NT2/D1 (cell line): ENCODE data around the gene TMEM40.

ENCODE experiments used
- DNase-seq: peaks from one replicate; pipeline ENCODE4 v3.0.0-alpha.2; 2011; ENCODE audit warnings: low read depth, low spot score
- H3K27me3 ChIP-seq: 2 replicates; pipeline ENCODE4 v1.6.0; 2011; ENCODE audit warnings: mild to moderate bottlenecking; ENCODE audit not compliant: insufficient read length, insufficient read depth
- H3K36me3 ChIP-seq: 2 replicates; pipeline ENCODE4 v1.6.1; 2011; ENCODE audit warnings: mild to moderate bottlenecking, low read length, mixed read lengths; ENCODE audit not compliant: insufficient read depth, insufficient read length
- H3K4me1 ChIP-seq: 2 replicates; pipeline ENCODE4 v1.5.1; 2011; ENCODE audit not compliant: insufficient read depth, insufficient read length
- H3K4me3 ChIP-seq: 2 replicates; pipeline ENCODE4 v1.5.1; 2011; ENCODE audit warnings: low read depth; ENCODE audit not compliant: insufficient read length
- H3K9ac ChIP-seq: 2 replicates; pipeline ENCODE4 v1.6.0; 2011; ENCODE audit warnings: low read depth; ENCODE audit not compliant: insufficient read length
- H3K9me3 ChIP-seq: 2 replicates; pipeline ENCODE4 v1.5.1; 2011; ENCODE audit warnings: mild to moderate bottlenecking, low read length; ENCODE audit not compliant: insufficient read depth
- SUZ12 ChIP-seq: IDR thresholded peaks from 2 replicates; pipeline ENCODE4 v1.6.1; 2011; ENCODE audit not compliant: insufficient read length, insufficient read depth; ENCODE audit errors: extremely low read depth
- YY1 ChIP-seq: IDR thresholded peaks from 2 replicates; pipeline ENCODE4 v1.6.1; 2011; ENCODE audit not compliant: insufficient read length, insufficient read depth
- ZNF274 ChIP-seq: IDR thresholded peaks from 2 replicates; pipeline ENCODE4 v1.6.1; 2011; ENCODE audit warnings: mild to moderate bottlenecking, low read depth, low read length

TMEM40 gene

DNA sequence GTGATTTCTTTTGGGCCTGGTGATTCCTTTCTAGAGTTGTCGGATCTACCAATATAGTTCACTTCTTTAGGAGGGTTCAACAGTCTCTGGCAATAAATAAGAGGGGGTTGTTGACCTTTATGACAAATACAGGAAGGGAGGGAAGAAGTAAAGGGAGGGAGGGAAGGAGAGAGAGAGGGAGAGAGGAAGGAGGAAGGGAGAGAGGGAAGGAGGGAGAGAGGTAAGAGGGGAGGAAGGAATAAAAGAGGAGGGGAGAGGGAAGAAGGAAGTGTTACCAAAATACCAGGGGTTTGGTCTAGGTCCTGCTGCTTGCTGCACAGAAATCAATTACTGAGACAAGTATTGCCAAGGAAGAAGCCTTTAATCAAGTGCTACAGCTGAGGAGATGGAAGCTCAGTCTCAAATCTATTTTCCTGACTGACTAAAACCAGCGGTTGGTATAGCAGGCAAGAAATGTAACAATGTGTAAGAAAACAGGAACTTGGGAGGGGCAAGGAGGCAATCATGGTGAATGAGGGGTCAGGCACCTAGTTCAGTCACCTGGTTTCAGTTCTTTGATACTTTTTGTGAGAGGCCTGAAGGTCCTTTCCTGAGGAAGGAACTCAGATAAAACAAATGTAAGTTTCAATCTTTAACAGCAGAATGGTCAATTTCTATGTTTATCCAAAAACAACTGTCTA, 14.1 kb upstream of the TMEM40 start:
- no peaks in the 10 kb centered on the region for H3K4me1 ChIP-seq
- no peak overlapping the region for H3K4me3 ChIP-seq
- DNase-seq = no peak
- no peaks in the 10 kb centered on the region for H3K9me3 ChIP-seq
- TF ChIP-seq YY1 (no peak), SUZ12 (no peak), ZNF274 (no peak)
- H3K27me3 ChIP-seq = peaks cover 4% of the 10 kb centered on the region
- no peak overlapping the region for H3K9ac ChIP-seq
- H3K36me3 ChIP-seq = no peaks in the 10 kb centered on the region

DNA sequence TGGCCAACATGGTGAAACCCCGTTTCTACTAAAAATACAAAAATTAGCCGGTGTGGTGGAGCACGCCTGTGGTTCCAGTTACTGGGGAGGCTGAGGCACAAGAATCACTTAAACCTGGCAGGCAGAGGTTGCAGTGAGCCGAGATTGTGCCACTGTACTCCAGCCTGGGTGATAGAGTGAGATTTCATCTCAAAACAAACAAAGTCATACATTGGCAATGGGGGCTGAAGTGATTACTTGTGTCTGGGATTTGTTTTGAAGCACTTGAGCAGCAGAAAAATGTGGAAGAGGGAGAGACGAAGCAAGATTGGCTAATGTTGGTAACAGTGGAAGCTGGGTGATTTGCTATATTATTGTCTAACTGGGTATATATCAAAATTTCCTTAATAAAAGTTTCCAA, 13.4 kb upstream of the TMEM40 start:
- no peaks in the 10 kb centered on the region for H3K9me3 ChIP-seq
- no peaks in the 10 kb centered on the region for H3K36me3 ChIP-seq
- no peak overlapping the region for H3K9ac ChIP-seq
- no peak for TF ChIP-seq YY1
- TF ChIP-seq ZNF274 = no peak
- TF ChIP-seq SUZ12 = no peak
- DNase-seq = no peak
- H3K27me3 ChIP-seq = peaks cover 4% of the 10 kb centered on the region
- no peak overlapping the region for H3K4me3 ChIP-seq
- no peaks in the 10 kb centered on the region for H3K4me1 ChIP-seq

DNA sequence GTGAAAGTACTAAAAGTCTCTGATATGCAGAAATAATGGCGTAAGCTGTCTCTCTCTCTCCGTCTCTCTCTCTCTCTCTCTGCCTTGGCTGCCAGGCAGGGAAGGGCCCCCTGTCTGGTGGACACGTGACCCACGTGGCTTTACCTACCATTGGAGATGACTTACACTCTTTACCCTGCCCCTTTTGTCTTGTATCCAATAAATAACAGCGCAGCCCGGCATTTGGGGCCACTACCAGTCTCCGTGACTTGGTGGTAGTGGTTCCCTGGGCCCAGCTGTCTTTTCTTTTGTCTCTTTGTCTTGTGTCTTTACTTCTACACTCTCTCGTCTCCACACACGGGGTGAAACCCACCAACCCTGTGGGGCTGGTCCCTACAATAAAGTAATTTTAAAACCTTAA, 12.2 kb upstream of the TMEM40 start:
- TF ChIP-seq ZNF274 (no peak), SUZ12 (no peak), YY1 (no peak)
- Histone ChIP-seq H3K36me3 (no peaks in the 10 kb centered on the region), H3K27me3 (peaks cover 4% of the 10 kb centered on the region), H3K4me3 (no peak overlapping the region), H3K9ac (no peak overlapping the region), H3K4me1 (no peaks in the 10 kb centered on the region), H3K9me3 (no peaks in the 10 kb centered on the region)
- DNase-seq = no peak

DNA sequence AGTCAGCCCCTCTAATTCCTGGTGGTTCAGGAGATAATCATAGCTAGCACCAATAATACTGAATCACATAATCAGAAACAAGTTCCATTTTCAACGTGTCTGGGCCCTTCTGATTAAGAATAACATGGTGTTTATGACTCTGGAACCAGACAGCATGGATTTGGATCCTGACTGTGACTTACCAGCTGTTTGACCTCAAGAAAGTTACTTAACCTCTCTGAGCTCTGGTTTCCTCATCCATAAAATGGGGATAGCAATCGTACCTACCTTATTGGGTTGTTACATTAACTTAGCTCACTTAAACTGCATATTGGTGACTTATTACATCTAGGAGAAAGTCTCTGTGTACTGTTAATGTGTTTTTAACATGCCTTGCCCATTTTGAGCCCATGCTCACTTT, 10.7 kb upstream of the TMEM40 start:
- no peaks in the 10 kb centered on the region for H3K4me1 ChIP-seq
- H3K27me3 ChIP-seq = peaks cover 4% of the 10 kb centered on the region
- no peaks in the 10 kb centered on the region for H3K36me3 ChIP-seq
- no peaks in the 10 kb centered on the region for H3K9me3 ChIP-seq
- no peak for TF ChIP-seq SUZ12
- no peak for TF ChIP-seq YY1
- TF ChIP-seq ZNF274 = no peak
- H3K4me3 ChIP-seq = no peak overlapping the region
- no peak for DNase-seq
- H3K9ac ChIP-seq = no peak overlapping the region

DNA sequence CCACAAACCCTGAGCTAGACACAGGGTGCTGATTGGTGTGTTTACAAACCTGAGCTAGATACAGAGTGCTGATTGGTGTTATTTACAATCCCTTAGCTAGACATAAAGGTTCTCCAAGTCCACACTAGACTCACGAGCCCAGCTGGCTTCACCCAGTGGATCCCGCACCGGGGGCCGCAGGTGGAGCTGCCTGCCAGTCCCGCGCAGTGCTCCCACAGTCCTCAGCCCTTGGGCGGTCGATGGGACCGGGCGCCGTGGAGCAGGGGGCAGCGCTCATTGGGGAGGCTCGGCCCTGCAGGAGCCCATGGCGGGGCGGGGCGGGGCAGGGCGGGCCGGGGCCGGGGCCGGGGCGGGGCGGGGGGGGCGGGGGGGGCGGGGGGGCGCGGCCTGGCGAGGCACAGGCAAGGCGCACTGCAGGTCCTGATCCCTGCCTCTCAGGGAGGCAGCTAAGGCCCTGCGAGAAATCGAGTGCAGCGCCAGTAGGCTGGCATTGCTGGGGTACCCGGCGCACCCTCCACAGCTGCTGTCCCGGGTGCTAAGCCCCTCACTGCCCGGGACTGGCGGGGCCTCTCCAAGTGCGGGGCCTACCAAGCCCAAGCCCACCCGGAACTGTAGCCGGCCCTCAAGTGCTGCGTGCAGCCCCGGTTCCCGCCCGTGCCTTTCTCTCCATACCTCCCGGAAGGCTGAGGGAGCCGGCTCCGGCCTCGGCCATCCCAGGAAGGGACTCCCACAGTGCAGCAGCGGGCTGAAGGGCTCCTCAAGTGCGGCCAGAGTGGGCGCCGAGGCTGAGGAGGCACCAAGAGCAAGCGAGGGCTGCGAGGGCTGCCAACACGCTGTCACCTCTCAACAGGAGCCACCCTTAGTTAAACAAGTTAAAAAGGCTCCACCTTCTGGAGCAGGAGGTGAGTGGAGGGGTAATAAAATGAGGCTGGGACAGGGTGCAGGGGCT, 9.8 kb upstream of the TMEM40 start:
- Histone ChIP-seq H3K9ac (no peak overlapping the region), H3K9me3 (no peaks in the 10 kb centered on the region), H3K36me3 (no peaks in the 10 kb centered on the region), H3K27me3 (no peaks in the 10 kb centered on the region), H3K4me1 (no peaks in the 10 kb centered on the region), H3K4me3 (no peak overlapping the region)
- TF ChIP-seq ZNF274 = no peak
- TF ChIP-seq YY1 = no peak
- no peak for TF ChIP-seq SUZ12
- no peak for DNase-seq

DNA sequence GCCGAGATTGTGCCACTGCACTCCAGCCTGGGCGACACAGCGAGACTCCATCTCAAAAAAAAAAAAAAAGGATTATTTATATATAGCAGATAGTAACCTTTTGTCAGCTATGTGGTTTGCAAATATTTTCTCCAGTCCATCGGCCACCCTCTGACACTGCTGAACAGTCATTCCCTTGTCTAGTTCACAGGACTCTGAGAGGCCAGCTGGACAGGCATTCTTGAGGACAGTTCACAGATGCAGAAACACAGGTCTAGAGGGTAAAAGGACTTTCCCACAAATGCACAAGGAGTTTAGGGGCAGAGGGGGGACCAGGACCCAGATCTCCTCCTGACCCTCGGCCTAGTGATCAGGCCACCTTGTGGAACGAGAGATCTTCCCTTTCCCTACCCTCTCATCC, 7.5 kb upstream of the TMEM40 start:
- peaks cover 7% of the 10 kb centered on the region for H3K4me1 ChIP-seq
- H3K36me3 ChIP-seq = no peaks in the 10 kb centered on the region
- no peaks in the 10 kb centered on the region for H3K9me3 ChIP-seq
- DNase-seq = no peak
- H3K4me3 ChIP-seq = no peak overlapping the region
- TF ChIP-seq ZNF274 = no peak
- TF ChIP-seq SUZ12 = no peak
- TF ChIP-seq YY1 = no peak
- H3K9ac ChIP-seq = no peak overlapping the region
- H3K27me3 ChIP-seq = no peaks in the 10 kb centered on the region

DNA sequence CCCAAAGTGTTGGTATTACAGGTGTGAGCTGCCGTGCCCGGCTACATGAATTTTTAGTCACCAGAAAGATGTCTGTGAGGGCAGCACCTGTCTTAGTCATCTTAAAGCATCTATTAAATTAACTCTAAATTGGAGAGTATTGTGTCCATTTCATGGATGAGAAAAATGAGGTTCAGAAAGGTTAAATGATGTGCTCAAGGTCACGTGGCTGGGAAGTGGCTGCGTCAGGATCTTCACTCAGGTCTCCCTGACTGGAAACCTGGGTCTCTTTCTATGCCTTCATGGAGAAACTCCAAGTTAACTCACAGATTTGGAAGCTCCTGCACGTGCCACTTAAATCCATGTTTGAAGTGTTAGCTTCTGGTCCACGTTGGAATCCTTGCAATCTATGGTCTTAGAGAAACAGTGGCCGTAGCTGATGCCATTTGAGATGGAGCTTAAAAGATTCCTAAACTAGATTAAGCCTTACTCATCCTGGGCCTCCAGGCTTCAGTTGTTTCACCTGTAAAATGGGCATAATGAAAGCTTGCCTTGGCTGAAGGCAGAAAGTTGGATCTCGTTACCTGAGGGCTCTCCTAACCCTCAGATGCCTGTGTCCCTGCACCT, 5.2 kb upstream of the TMEM40 start:
- TF ChIP-seq ZNF274 (no peak), YY1 (no peak), SUZ12 (no peak)
- Histone ChIP-seq H3K9me3 (no peaks in the 10 kb centered on the region), H3K4me1 (peaks cover 11% of the 10 kb centered on the region), H3K4me3 (no peak overlapping the region), H3K36me3 (no peaks in the 10 kb centered on the region), H3K27me3 (no peaks in the 10 kb centered on the region), H3K9ac (no peak overlapping the region)
- no peak for DNase-seq
